A673 (cell line): Measurements from ENCODE around the gene CHEK2. TPM values are rescaled to one million over a fixed set of nuclear protein-coding genes. Genes with fewer than 3 reads are reported as not detected.

Experiments
- BruUV-seq: library from RNA; stranded (reverse); fragments of 400-500 nt; replicated peaks from 2 replicates; lab custom pipeline; 2021; lab: Mats Ljungman, UMichigan
- CTCF ChIA-PET: fragments of 300-600 bp; sonication (Branson Sonifier 250); formaldehyde crosslinking; loops from one replicate; lab custom pipeline; 2022; ENCODE audit warnings: antibody characterized with exemption; lab: Charles Lee
- POLR2A ChIA-PET: fragments of 300-600 bp; sonication (Branson Sonifier 250); formaldehyde crosslinking; loops from one replicate; lab custom pipeline; 2022; ENCODE audit warnings: antibody characterized with exemption; ENCODE audit not compliant: low non-redundant PET; lab: Charles Lee
- DNase-seq: peaks from one replicate; pipeline ENCODE4 v3.0.0-alpha.2; 2015; ENCODE audit warnings: low spot score
- H3K27ac ChIP-seq: fragments of 200-600 bp; sonication (generic); 2 replicates; pipeline ENCODE4 v1.5.1; 2016; ENCODE audit warnings: mixed run types, low read depth, mild to moderate bottlenecking, mixed read lengths, antibody characterized with exemption, low read length; ENCODE audit not compliant: poor library complexity, severe bottlenecking
- H3K27me3 ChIP-seq: fragments of 200-600 bp; sonication (generic); replicated peaks from 2 replicates; pipeline ENCODE4 v1.6.1; 2017; ENCODE audit warnings: mixed run types, low read depth, mild to moderate bottlenecking, mixed read lengths, antibody characterized with exemption, low read length; ENCODE audit not compliant: insufficient read depth, poor library complexity
- H3K36me3 ChIP-seq: fragments of 200-600 bp; sonication (generic); 2 replicates; pipeline ENCODE4 v1.6.1; 2016; ENCODE audit warnings: mixed run types, mild to moderate bottlenecking, mixed read lengths, antibody characterized with exemption, low read length; ENCODE audit not compliant: insufficient read depth, poor library complexity, severe bottlenecking
- H3K4me1 ChIP-seq: fragments of 200-600 bp; sonication (generic); 2 replicates; pipeline ENCODE4 v1.6.1; 2017; ENCODE audit warnings: mixed run types, mild to moderate bottlenecking, mixed read lengths, antibody characterized with exemption, low read length; ENCODE audit not compliant: insufficient read depth, poor library complexity, severe bottlenecking
- H3K4me3 ChIP-seq: fragments of 200-600 bp; sonication (generic); 2 replicates; pipeline ENCODE4 v1.5.1; 2016; ENCODE audit warnings: low read depth, mixed run types, mild to moderate bottlenecking, mixed read lengths, low read length; ENCODE audit not compliant: poor library complexity, severe bottlenecking
- H3K9me3 ChIP-seq: fragments of 200-600 bp; sonication (generic); 2 replicates; pipeline ENCODE4 v1.6.1; 2016; ENCODE audit warnings: mixed run types, low read depth, mild to moderate bottlenecking, mixed read lengths, antibody characterized with exemption, low read length; ENCODE audit not compliant: poor library complexity, severe bottlenecking
- CTCF ChIP-seq: fragments of 300-800, 200-600 bp; sonication (generic); conservative IDR thresholded peaks from 2 replicates; pipeline ENCODE4 v1.5.1; 2017; ENCODE audit warnings: low read depth, mild to moderate bottlenecking, antibody characterized with exemption, low read length, moderate library complexity, mixed read lengths
- EZH2 ChIP-seq: fragments of 200-600 bp; sonication (generic); IDR thresholded peaks from 2 replicates; pipeline ENCODE4 v1.6.1; 2017; ENCODE audit warnings: borderline replicate concordance, low read depth, mild to moderate bottlenecking, mixed read lengths, antibody characterized with exemption, low read length; ENCODE audit not compliant: poor library complexity, severe bottlenecking
- intact Hi-C: fragments of 100-400 bp; cut with micrococcal nuclease; formaldehyde crosslinking; loops from one replicate; pipeline ENCODE4 v1.10.0; 2022; ENCODE audit not compliant: unreplicated experiment
- total RNA-seq: library from RNA; stranded (reverse); gene quantifications from 2 replicates; pipeline ENCODE4 v1.2.3, GENCODE V29; 2021

The CHEK2 gene
- total RNA-seq, 1 experiment from 2014 or later: 53.7 TPM

GRCh38 chr22:28783786-28784671, 42.4 kb upstream of the CHEK2 start:
- BruUV-seq: no TSS peak
- Histone ChIP-seq H3K36me3 (peaks cover 90% of the 10 kb centered on the region), H3K27me3 (no peaks in the 10 kb centered on the region), H3K4me1 (no peaks in the 10 kb centered on the region), H3K4me3 (no peak overlapping the region), H3K9me3 (no peaks in the 10 kb centered on the region), H3K27ac (no peak overlapping the region)
- ChIA-PET POLR2A (interaction anchor here (0.6 to 0.7 kb wide), 2 partner anchors 14 to 18 kb away, joined by 3 to 8 read pairs; no protein-coding TSS in a partner anchor), CTCF (no interaction called here)
- intact Hi-C loops: no loop called here
- DNase-seq: no peak
- TF ChIP-seq EZH2: no peak

- Histone ChIP-seq H3K27me3 (no peaks in the 10 kb centered on the region), H3K36me3 (peaks cover 60% of the 10 kb centered on the region), H3K9me3 (no peaks in the 10 kb centered on the region), H3K27ac (no peak overlapping the region), H3K4me3 (no peak overlapping the region), H3K4me1 (no peaks in the 10 kb centered on the region)
- CTCF ChIA-PET: no interaction called here
- no TSS peak for BruUV-seq
- DNase-seq: no peak
- TF ChIP-seq CTCF: no peak
- TF ChIP-seq EZH2: no peak
- intact Hi-C loops: no loop called here
- POLR2A ChIA-PET: interaction anchor here (0.5 kb wide), 1 partner anchor 44 kb away, joined by 3 read pairs; no protein-coding TSS in a partner anchor
Measured at GRCh38 chr22:28780296-28780695, 38.7 kb upstream of the CHEK2 start.

- no peak overlapping the region for H3K27ac ChIP-seq
- H3K36me3 ChIP-seq: peaks cover 58% of the 10 kb centered on the region
- H3K4me3 ChIP-seq: no peak overlapping the region
- CTCF ChIA-PET: no interaction called here
- TF ChIP-seq CTCF (no peak), EZH2 (no peak)
- intact Hi-C loops: no loop called here
- no peaks in the 10 kb centered on the region for H3K4me1 ChIP-seq
- no peaks in the 10 kb centered on the region for H3K27me3 ChIP-seq
- no peak for DNase-seq
- BruUV-seq: no TSS peak
- POLR2A ChIA-PET: no interaction called here
- H3K9me3 ChIP-seq: no peaks in the 10 kb centered on the region
Measured at GRCh38 chr22:28779833-28780232, 38.2 kb upstream of the CHEK2 start.

- peaks cover 18% of the 10 kb centered on the region for H3K36me3 ChIP-seq
- intact Hi-C loops: no loop called here
- TF ChIP-seq EZH2: no peak
- no peak for TF ChIP-seq CTCF
- H3K4me1 ChIP-seq: no peaks in the 10 kb centered on the region
- ChIA-PET CTCF (no interaction called here), POLR2A (no interaction called here)
- no peaks in the 10 kb centered on the region for H3K9me3 ChIP-seq
- BruUV-seq: no TSS peak
- H3K27me3 ChIP-seq: no peaks in the 10 kb centered on the region
- H3K27ac ChIP-seq: no peak overlapping the region
- DNase-seq: no peak
- H3K4me3 ChIP-seq: no peak overlapping the region
Measured at GRCh38 chr22:28774378-28774777, 32.8 kb upstream of the CHEK2 start.
